GM19463 (cell line): Measurements from ENCODE around the gene NAA25.
"Not testable (repeated sequence)": the region's sequence is repeated elsewhere in the genome, so short reads cannot be mapped to it uniquely, and the experiment has no call there.

Source experiments
- ATAC-seq: cut with Tn5 transposase; IDR thresholded peaks from one replicate; pipeline ENCODE4 v1.9.1; 2021; ENCODE audit warnings: mild to moderate bottlenecking, moderate library complexity; ENCODE audit not compliant: unreplicated experiment

NAA25 gene

GRCh38 chr12:112116232-112117060 is 7.9 kb upstream of the NAA25 start:
- no peak for ATAC-seq

GRCh38 chr12:112115259-112116045 is 6.9 kb upstream of the NAA25 start:
- no peak for ATAC-seq

GRCh38 chr12:112112409-112113133 is 4.0 kb upstream of the NAA25 start:
- no peak for ATAC-seq

DNA sequence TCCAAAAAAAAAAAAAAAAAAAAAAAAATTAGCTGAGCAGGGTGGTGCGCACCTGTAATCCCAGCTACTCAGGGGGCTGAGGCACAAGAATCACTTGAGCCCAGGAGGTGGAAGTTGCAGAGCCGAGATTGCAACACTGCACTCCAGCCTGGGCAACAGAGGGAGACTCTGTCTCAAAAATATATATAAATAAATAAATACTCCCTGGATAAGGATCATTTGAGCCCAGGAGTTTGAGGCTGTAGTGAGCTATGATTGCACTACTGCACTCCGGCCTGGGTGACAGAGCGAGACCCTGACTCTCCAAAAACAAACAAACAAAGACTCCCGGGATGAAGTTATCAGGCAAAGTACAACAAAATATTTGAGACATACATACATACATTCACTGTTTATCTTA is 3.3 kb upstream of the NAA25 start:
- no peak for ATAC-seq

- not testable (repeated sequence) for ATAC-seq
These were observed 2.4 kb upstream of the NAA25 start for GRCh38 chr12:112110787-112111662.

- ATAC-seq = no peak
These were observed 1.0 kb downstream of the NAA25 start for GRCh38 chr12:112107306-112108201.

GRCh38 chr12:112105891-112106290 is 2.7 kb downstream of the NAA25 start:
- no peak for ATAC-seq

- no peak for ATAC-seq
These were observed 4.7 kb downstream of the NAA25 start for GRCh38 chr12:112103758-112104503.

DNA sequence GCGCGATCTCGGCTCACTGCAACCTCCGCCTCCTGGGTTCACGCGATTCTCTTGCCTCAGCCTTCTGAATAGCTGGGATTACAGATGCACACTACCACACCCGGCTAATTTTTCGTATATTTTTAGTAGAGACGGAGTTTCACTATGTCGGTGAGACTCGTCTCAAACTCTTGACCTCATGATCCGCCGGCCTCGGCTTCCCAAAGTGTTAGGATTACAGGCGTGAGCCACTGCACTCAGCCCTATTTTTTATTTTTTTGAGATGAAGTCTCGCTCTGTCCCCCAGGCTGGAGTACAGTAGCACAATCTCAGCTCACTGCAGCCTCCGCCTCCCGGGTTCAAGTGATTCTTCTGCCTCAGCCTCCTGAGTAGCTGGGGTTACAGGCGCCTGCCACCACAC is 5.8 kb downstream of the NAA25 start:
- ATAC-seq = not testable (repeated sequence)

GRCh38 chr12:112102127-112102526 is 6.5 kb downstream of the NAA25 start:
- no peak for ATAC-seq

DNA sequence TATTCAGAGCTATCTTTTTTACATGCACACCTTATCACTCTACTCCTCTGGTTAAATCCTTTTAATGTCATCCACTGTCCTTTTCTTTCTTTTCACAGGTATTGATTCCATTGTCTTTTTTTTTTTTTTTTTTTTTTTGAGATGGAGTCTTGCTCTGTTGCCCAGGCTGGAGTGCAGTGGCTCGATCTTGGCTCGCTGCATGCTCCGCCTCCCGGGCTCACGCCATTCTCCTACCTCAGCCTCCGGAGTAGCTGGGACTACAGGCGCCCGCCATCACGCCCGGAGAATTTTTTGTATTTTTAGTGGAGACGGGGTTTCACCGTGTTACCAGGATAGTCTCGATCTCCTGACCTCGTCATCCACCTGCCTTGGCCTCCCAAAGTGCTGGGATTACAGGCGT is 8.1 kb downstream of the NAA25 start:
- not testable (repeated sequence) for ATAC-seq

GRCh38 chr12:112097641-112098040 is 10.9 kb downstream of the NAA25 start:
- ATAC-seq = no peak

- ATAC-seq = no peak
These were observed 11.9 kb downstream of the NAA25 start for GRCh38 chr12:112096667-112097066.

DNA sequence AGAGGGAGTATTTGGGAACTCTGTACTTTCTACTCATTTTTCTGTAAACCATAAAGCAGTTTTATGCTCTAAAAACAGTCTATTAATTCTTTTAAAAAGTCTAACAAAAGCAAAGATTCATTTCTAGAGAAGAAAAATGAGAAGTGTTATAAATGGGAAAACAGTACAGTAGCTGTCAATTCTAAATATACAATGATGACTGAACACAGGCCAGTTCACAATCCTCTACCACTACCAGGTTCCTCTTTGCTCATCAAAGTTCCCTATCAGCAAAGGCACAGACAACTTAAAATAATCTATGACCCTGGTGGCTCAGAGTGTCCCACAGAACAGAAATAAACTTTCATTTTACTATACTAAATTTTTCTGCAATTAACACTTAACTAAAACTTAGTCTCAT is 12.5 kb downstream of the NAA25 start:
- ATAC-seq = peak; percentile 68

DNA sequence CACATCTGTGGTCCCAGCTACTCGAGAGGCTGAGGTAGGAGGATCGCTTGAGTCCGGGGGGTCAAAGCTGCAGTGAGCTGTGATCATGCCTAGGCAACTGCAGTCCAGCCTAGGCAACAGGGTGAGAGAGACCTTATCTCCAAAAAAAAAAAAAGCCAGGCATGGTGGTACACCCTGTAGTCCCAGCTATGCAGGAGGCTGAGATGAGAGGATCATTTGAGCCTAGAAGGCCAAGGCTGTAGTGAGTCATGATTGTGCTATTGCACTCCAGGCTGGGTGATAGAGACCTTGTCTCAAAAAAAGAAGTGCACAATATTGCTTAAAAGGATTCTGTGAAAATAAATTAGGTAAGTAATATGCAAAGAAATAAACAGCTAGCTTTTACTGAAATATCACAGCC is 17.0 kb downstream of the NAA25 start:
- ATAC-seq = no peak

- no peak for ATAC-seq
These were observed 20.7 kb downstream of the NAA25 start for GRCh38 chr12:112087851-112088250.

GRCh38 chr12:112087055-112087850 is 21.3 kb downstream of the NAA25 start:
- no peak for ATAC-seq

- ATAC-seq = no peak
These were observed 42.0 kb downstream of the NAA25 start for GRCh38 chr12:112066566-112066965.
